GM12878 (cell line): Measurements from ENCODE around the gene CCDC184. TPM values are rescaled to one million over a fixed set of nuclear protein-coding genes. Genes with fewer than 3 reads are reported as not detected.

ENCODE experiments used
- ATAC-seq: fragments of 200-7000 bp; cut with Tn5 transposase; 3 replicates; pipeline ENCODE4 v1.9.1; 2020; ENCODE audit warnings: mild to moderate bottlenecking, moderate library complexity
- BruUV-seq: library from RNA; stranded (reverse); fragments of 400-500 nt; replicated peaks from 2 replicates; lab custom pipeline; 2021; lab: Mats Ljungman, UMichigan
- CTCF ChIA-PET: fragments of 300-600 bp; sonication (Branson Sonifier 250); formaldehyde crosslinking; extraction: SDS; loops from one replicate; lab custom pipeline; 2021; ENCODE audit warnings: inconsistent platforms; lab: Yijun Ruan, JAX
- POLR2A ChIA-PET: fragments of 350-600 bp; formaldehyde crosslinking; extraction: SDS; loops from one replicate; lab custom pipeline; 2021; ENCODE audit warnings: inconsistent platforms; lab: Charles Lee
- RAD21 ChIA-PET: fragments of 300-600 bp; sonication (Branson Sonifier 250); formaldehyde crosslinking; loops from one replicate; lab custom pipeline; 2023; ENCODE audit warnings: antibody characterized with exemption; ENCODE audit not compliant: unreplicated experiment; lab: Charles Lee
- SMC1A ChIA-PET: fragments of 300-600 bp; sonication (Branson Sonifier 250); formaldehyde crosslinking; loops from one replicate; lab custom pipeline; 2023; ENCODE audit not compliant: unreplicated experiment, uncharacterized antibody; lab: Charles Lee
- DNase-seq: peaks from one replicate; pipeline ENCODE4 v3.0.0-alpha.2; 2011; ENCODE audit warnings: low read depth, low spot score
- FAIRE-seq: peaks from 3 replicates; lab custom pipeline; 2011; peaks lifted over from hg19 to GRCh38; lab: Jason Lieb, UNC
- H2AFZ ChIP-seq: 2 replicates; pipeline ENCODE4 v1.6.0; 2011; ENCODE audit warnings: low read depth, low read length, control low read depth; ENCODE audit not compliant: control insufficient read depth
- H3K27ac ChIP-seq: 2 replicates; pipeline ENCODE4 v1.5.1; 2011; ENCODE audit warnings: control low read depth; ENCODE audit not compliant: control insufficient read depth, insufficient read depth
- H3K27me3 ChIP-seq, 2 experiments: replicated peaks in 1 of 2; 2 replicates each; pipeline versions ENCODE4 v1.6.0 to v1.6.1; 2011; ENCODE audit warnings: low read length in 1 of 2; ENCODE audit not compliant: control insufficient read depth in 2 of 2, insufficient read depth in 2 of 2
- H3K36me3 ChIP-seq, 2 experiments: 2 replicates each; pipeline ENCODE4 v1.5.1; 2011; ENCODE audit warnings: low read length in 1 of 2; ENCODE audit not compliant: control insufficient read depth in 2 of 2, insufficient read depth in 2 of 2
- H3K4me1 ChIP-seq: 2 replicates; pipeline ENCODE4 v1.6.1; 2011; ENCODE audit warnings: mild to moderate bottlenecking, low read length, moderate library complexity, mixed read lengths; ENCODE audit not compliant: control insufficient read depth, insufficient read depth
- H3K4me2 ChIP-seq: 2 replicates; pipeline ENCODE4 v1.6.0; 2011; ENCODE audit warnings: control low read depth; ENCODE audit not compliant: control insufficient read depth, insufficient read depth
- H3K4me3 ChIP-seq: fragments of 200-600 bp; sonication (generic); 2 replicates; pipeline ENCODE4 v1.5.1; 2016
- H3K79me2 ChIP-seq: 2 replicates; pipeline ENCODE4 v1.6.0; 2011; ENCODE audit warnings: low read length; ENCODE audit not compliant: control insufficient read depth, insufficient read depth
- H3K9ac ChIP-seq: 2 replicates; pipeline ENCODE4 v1.8.0; 2011; ENCODE audit warnings: low read length, control low read depth, mixed read lengths; ENCODE audit not compliant: control insufficient read depth, insufficient read depth
- H3K9me3 ChIP-seq: replicated peaks from 3 replicates; pipeline ENCODE4 v1.5.1; 2011; ENCODE audit warnings: mild to moderate bottlenecking, low read length; ENCODE audit not compliant: control insufficient read depth, insufficient read depth
- H4K20me1 ChIP-seq: 2 replicates; pipeline ENCODE4 v1.6.0; 2011; ENCODE audit not compliant: control insufficient read depth, insufficient read depth
- BCL11A ChIP-seq: IDR thresholded peaks from 2 replicates; pipeline ENCODE4 v1.6.1; 2011; ENCODE audit warnings: low read depth, low read length
- CEBPZ ChIP-seq: fragments of 150-350 bp; IDR thresholded peaks from 2 replicates; pipeline ENCODE4 v1.6.1; 2016; ENCODE audit warnings: low read depth, low read length
- POLR2AphosphoS5 ChIP-seq: IDR thresholded peaks from 2 replicates; pipeline ENCODE4 v1.6.1; 2011; ENCODE audit warnings: mild to moderate bottlenecking, low read length, inconsistent platforms
- SMC3 ChIP-seq: IDR thresholded peaks from 2 replicates; pipeline ENCODE4 v1.6.1; 2011; ENCODE audit warnings: low read length, improper control_type of control experiment, borderline replicate concordance
- SUZ12 ChIP-seq: fragments of 200-600 bp; sonication (generic); IDR thresholded peaks from one replicate; pipeline ENCODE4 v1.6.1; 2018; ENCODE audit warnings: antibody characterized with exemption, mild to moderate bottlenecking; ENCODE audit not compliant: unreplicated experiment
- WGBS: methylation state at CpG from one replicate; pipeline ENCODE4 v1.1.6; 2016; ENCODE audit warnings: low lambda C conversion rate; ENCODE audit not compliant: insufficient replicate concordance, insufficient coverage; ENCODE audit errors: missing lambda C conversion rate; 5-methylcytosine and 5-hydroxymethylcytosine counted together
- in situ Hi-C: fragments of 300-500 bp; cut with MboI; formaldehyde crosslinking; loops from 9 replicates; pipeline ENCODE4 v1.14.3; 2018; ENCODE audit warnings: mixed read lengths
- intact Hi-C: fragments of 100-400 bp; cut with micrococcal nuclease; formaldehyde crosslinking; loops from one replicate; pipeline ENCODE4 v1.14.2; 2022; ENCODE audit not compliant: unreplicated experiment
- polyA plus RNA-seq, 11 experiments: library from polyadenylated mRNA; depleted of rRNA in 4 of 11; unstranded in 6 of 11; stranded (reverse) in 5 of 11; fragments of >200 nt; fragmentation: Nextera tagmentation in 4 of 11; fragmentation: Illumina TruSeq in 1 of 11; extraction: Ambion mirVana in 4 of 11; extraction: Trizol in 1 of 11; gene quantifications; 1 replicate in 1 of 11; 2 replicates in 10 of 11; pipeline versions ENCODE4 v1.2.1 to v1.2.3, GENCODE V29; 2011 to 2016; ENCODE audit warnings: inconsistent platforms in 2 of 11, missing spikeins in 2 of 11, low read depth in 1 of 11
- total RNA-seq, 4 experiments: library from RNA; depleted of rRNA in 3 of 4; stranded (reverse); fragments of >200 nt in 3 of 4; fragmentation: Illumina TruSeq in 1 of 4; extraction: Trizol in 1 of 4; gene quantifications; 2 replicates each; pipeline versions ENCODE4 v1.2.1 to v1.2.3, GENCODE V29; 2013 to 2021

Gene CCDC184
- total and polyA plus RNA-seq, 10 of the 15 experiments (the other 5 are each of a cell fraction or from before 2014, with no cell fraction given): not detected

GRCh38 chr12:48201516-48201915 lies 18.1 kb downstream of the CCDC184 start:
- Histone ChIP-seq H3K36me3 (no peaks in the 10 kb centered on the region), H3K4me1 (0 out of 2 replicates have a peak, but pooled peaks cover 3% of the 10 kb centered on the region), H3K27me3 (no peaks in the 10 kb centered on the region), H3K4me2 (no peak overlapping the region), H4K20me1 (no peaks in the 10 kb centered on the region), H3K9me3 (peaks cover 8% of the 10 kb centered on the region), H2AFZ (no peak overlapping the region), H3K27ac (no peak overlapping the region), H3K4me3 (no peak overlapping the region), H3K79me2 (peaks cover 13% of the 10 kb centered on the region), H3K9ac (no peak overlapping the region)
- no peak for DNase-seq
- intact Hi-C loops: no loop called here
- POLR2A ChIA-PET: interaction anchor here (0.7 kb wide), 1 partner anchor 11 kb away, joined by 3 read pairs; no protein-coding TSS in a partner anchor
- no peak for FAIRE-seq
- SMC1A ChIA-PET: no interaction called here
- RAD21 ChIA-PET: no interaction called here
- in situ Hi-C loops: no loop called here
- BruUV-seq: no TSS peak
- TF ChIP-seq SUZ12: no peak
- TF ChIP-seq CEBPZ: no peak
- TF ChIP-seq SMC3: no peak
- no peak for TF ChIP-seq BCL11A
- no peak for TF ChIP-seq POLR2AphosphoS5
- no peak for ATAC-seq
- 95% methylated on average over 2 of the region's 3 CpGs for WGBS
- CTCF ChIA-PET: interaction anchor here (1.0 to 3.4 kb wide), 2 partner anchors 12 to 417 kb away, joined by 3 to 28 read pairs; no protein-coding TSS in a partner anchor
